SH-SY5Y (cell line): Measurements from ENCODE around the gene FAM76A.

Experiments
- GATA2 ChIP-seq: IDR thresholded peaks from 2 replicates; pipeline ENCODE4 v1.6.1; 2011; ENCODE audit warnings: mild to moderate bottlenecking, low read depth, low read length
- GATA3 ChIP-seq: IDR thresholded peaks from 2 replicates; pipeline ENCODE4 v1.6.1; 2011; ENCODE audit warnings: low read depth, mild to moderate bottlenecking, low read length, moderate library complexity

The FAM76A gene

DNA sequence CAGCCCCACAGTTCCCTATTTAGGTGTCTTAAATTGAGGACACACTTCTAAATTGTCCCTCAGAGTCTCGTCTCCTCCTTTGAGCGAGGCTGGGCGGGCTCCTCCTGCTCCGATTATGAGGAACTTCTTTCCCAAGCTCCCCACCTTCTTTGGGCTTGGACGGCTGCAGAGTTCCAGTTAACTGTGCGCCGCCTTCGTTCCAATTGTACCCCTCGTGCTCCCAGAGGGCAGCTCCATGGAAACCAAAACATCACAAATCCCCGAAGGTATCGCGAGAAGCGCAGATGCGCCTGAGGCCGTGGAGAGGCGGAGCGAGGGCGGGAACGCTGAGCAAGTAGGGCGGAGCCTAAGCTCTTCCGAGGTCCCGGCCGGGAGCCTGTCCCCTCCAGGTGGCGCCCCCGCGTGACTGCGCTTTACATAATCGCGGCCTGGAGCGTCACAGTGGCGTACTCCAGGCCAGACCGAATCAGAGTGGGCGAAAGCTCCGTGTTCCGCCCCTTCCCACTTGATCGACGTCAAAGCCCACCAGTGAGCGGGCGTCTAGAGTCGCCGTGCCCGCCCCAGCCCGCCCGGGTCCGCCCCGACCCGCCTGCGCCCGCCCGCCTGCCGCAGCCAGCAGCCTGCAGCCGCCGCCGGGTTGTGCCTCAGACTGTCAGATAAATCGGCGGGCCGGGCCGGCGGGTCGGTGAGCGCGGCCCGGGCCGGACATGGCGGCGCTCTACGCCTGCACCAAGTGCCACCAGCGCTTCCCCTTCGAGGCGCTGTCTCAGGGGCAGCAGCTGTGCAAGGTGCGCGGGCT, at the start of gene FAM76A:
TSS of gene FAM76A (plus strand) at position 588 of the 799 bp plus-strand sequence. CDS start at position 708, 120 bp downstream.
- TF ChIP-seq GATA2 (no peak), GATA3 (no peak)

DNA sequence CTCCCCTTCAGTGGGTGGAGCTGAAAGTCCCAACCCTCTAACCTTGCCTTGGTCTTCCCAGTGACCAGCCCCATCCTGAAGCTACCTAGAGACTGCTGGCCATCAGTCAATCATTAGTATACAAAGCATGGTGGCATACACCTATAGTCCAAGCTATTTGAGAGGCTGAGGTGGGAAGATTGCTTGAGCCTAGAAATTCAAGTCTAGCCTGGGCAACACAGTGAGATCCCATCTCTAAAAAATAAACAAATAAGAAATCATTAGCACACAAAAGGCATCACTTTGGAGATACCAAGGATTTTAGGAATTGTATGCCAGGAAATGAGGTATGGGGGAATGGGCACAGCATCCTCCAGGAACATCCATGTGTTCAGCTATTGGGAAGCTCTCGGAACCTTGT, 49.4 kb upstream of the FAM76A start:
- no peak for TF ChIP-seq GATA3
- TF ChIP-seq GATA2: no peak

DNA sequence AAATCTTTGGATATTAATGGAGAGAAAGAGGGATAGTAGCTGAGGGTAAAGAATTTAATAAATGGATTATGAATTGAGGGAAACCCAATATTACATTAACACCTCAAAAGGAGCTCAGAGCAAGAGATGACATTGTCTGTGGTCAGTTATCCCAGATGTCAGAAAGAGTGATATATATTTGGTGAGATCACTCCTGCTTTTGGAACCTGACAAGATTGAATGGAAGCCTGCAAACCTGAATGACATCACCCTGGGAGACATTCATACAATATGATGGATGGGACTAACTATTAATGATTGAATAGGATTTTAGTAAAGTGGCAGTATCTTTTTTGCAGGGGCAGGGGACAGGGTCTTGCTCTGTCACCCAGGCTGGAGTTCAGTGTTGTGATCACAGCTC, 47.0 kb upstream of the FAM76A start:
- no peak for TF ChIP-seq GATA2
- TF ChIP-seq GATA3: no peak

DNA sequence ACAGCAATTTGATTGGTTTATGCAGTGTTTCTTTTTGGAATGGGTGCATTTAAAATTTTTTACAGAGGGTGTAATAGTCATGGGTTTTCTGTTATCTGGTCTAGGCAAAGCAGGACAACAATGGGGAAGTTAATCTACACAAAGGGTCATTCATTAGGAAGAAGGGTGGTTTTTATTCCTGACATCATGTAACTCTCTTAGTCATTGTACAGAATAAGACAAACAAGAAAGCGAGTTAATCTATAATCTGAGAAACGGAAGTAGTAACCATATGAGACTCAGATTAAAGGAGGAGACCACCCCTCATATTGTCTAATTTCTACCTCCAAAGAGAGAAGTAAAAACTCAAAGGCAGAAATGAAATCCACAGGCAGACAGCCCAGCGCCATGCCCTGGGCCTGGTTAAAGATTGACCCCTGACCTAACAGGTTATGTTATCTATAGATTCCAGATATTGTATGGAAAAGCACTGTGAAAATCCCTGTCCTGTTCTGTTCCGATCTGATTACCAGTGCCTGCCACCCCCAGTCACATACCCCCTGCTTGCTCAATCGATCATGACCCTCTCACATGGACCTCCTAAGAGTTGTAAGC, 43.3 kb upstream of the FAM76A start:
- TF ChIP-seq GATA2 (no peak), GATA3 (no peak)

DNA sequence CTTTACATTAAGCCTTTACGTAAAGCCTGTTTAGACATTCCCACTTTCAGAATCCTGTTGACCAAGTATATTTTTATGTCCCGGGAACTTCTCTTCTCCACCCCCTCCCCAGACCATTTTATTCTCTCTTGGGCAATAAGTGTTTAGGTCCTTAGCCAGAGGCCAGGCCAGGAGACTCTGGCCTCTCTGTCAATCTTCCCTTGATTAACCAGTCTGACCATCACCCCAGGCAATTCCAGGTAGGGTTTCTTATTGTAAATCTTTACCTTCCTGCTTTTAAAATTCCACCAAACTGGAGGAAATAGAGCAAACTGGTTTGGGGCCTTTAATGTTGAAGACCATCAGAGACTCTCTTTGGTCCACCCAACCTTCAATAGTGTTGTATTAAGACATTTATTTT, 41.6 kb upstream of the FAM76A start:
- TF ChIP-seq GATA2: no peak
- no peak for TF ChIP-seq GATA3

DNA sequence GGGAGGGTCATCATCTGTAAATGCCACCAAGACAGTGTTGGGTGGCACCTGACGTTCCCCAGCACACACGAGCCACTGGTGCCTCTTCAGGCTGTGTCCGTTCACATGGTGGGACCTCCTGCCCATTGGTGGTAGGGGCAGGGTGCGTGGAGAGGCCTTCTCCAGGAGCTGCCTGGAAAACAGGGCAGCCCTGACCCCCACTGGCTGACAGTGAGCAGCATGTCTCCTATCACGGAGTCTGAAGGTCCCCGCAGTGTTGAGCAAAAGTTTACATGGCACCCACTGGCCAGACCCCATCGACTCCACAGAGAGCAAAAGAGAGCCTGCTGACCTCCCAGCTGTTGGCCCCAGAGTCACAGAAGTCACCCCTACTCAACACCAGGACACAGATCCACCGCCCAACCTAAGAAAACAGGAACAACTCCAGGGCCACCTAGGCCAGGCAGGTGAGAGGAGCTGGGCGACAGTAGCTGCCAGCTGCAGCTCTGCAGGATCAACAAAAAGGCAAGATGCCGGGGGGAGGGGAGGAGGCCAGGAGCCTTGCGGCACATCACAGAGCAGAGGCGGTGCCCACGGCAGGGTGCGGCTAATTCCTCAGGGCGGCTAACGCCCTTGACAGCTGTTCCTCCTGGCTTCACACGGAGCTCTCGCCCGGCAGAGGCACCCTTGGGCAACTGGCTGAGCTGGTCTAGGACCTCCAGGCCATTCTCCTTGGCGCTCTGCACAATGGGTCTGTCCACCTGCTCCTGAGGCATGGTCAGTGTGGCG, 39.4 kb upstream of the FAM76A start:
- TF ChIP-seq GATA3 (no peak), GATA2 (no peak)

DNA sequence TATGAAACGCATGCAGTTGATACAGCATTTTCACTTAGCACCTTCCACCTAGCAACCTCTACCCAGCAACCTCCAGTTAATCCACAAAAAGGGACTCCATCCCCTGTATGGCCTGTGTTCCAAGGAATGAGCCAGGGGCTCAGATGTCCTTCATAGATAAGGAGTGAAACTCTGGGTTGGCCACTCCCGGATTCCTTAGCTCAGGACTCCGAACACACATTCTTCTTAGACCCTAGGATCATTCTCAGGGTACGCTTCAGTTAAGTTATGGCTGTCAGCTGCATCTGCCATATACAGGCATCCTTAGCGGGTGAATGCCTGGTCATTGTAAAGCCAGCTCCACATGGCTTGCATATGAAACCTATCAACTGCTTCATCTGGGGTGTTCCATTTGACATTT, 37.9 kb upstream of the FAM76A start:
- TF ChIP-seq GATA3 (no peak), GATA2 (no peak)

DNA sequence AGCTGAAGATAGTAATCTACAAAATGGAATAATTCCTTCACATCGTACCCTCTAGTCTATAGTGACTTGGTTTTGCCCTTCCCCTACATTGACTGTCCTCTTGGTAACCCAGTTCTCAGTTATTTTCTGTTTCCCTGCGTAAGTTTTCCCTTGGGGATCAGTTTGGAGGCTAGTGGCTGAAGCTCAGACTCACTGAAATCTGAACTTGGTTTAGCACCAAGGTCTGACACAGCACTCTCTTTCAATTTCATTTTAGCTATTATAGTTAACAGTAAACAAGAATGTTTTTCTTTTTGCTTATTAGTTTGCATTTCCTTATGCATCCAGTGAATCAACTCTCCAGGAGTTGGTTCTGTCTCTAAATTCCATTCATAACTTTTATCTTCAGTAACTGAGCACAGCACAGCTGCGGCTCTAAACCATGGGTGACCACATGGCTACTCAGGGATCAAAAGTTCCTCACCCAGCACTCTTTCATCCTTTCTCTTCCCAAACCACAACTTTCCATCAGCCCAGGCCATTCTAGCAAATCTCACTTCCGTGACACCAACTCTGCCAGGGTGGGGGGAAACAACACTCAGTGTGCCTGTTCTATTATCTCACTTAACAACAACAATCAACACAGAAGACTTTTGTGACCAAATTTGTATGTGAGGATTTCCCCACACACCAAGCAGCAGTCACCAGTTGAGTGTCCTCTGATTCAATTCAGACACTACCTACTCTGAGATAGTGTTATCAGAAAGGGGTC, 36.2 kb upstream of the FAM76A start:
- no peak for TF ChIP-seq GATA3
- TF ChIP-seq GATA2: no peak

DNA sequence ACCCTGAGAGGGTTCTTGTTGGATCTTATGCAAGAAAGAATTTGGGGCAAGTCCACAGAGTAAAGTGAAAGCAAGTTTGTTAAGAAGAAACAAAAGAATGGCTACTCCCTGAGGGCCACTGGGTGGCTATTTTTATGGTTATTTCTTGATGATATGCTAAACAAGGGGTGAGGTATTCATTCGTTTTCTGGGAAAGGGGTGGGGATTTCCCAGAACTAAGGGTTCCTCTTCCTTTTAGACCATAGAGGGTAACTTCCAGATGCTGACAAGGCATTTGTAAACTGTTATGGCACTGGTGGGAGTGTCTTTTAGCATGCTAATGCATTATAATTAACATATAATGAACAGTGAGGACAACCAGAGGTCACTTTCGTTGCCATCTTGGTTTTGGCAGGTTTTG, 35.6 kb upstream of the FAM76A start:
- TF ChIP-seq GATA3: no peak
- TF ChIP-seq GATA2: no peak

DNA sequence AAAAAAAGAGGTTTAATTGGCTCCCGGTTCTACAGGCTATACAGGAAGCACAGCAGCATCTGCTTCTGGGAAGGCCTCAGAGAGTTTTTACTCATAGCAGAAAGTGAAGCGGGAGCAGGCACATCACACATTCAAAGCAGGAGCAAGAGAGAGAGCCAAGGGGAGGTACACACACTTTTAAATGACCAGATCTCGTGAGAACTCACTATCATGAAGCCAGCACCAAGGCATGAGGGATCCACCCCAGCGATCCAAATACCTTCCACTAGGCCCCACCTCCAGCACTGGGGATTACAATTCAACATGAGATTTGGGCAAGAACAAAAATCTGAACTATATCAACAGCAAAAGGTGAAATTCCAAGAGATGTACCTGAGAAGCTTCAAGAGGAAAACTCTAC, 20.8 kb upstream of the FAM76A start:
- TF ChIP-seq GATA3 (no peak), GATA2 (no peak)

DNA sequence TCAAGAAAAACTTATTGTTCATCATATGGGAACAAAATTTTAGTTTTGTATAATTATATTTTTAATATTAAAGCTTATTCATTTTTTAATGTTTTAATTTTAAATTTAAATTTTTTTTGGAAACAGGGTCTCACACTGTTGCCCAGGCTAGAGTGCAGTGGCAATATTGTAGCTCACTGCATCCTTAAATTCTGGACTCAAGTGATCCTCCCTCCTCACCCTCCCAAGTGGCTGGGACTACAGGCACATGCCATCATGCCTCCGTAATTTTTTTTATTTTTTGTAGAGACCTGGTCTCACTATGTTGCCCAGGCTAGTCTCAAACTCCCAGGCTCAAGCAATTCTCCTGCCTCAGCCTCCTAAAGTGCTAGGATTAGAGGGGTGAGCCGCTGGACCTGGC, 20.2 kb upstream of the FAM76A start:
- no peak for TF ChIP-seq GATA2
- TF ChIP-seq GATA3: no peak

DNA sequence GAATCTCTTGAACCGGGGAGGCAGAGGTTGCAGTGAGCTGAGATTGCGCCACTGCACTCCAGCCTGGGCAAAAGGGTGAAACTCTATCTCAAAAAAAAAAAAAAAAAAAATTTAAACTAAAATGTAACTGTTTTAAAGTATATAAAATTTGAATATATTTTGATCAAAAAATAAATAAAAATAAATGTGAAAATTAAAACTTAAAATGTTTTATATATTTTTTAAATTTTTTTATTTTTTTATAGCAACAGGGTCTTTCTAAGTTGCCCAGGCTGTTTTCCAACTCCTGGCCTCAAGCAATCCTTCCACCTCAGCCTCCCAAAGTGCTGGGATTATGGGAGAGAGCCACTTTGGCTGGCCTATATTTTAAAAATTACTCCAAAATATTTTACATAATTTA, 15.2 kb upstream of the FAM76A start:
- no peak for TF ChIP-seq GATA3

DNA sequence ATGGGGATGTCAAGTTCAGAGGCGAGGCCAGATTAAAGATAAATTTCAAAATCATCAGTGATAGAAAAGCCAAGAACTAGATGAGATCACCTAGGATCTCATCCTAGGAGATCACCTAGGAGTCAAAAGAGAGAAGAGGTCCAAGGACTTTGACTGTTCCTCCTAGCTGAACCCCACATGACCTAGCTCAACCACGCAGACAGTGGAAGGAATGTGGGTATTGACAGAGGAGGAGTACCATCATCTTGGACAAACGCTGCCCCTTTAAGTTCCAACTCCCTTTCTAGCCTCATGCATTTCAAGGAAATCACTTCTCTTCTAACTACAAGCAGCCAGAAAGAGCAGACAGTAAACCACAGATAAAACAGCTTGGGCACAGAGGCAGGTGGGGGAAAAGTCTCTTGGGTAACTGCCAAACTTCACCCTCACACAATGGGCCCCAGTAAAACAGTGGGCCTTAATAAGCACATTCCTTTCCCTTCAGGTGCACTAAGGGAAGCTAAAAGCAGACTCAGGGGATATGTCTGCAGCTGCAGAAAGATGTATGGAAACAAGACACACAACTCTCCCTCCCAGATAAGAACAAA, 12.5 kb upstream of the FAM76A start:
- no peak for TF ChIP-seq GATA3
- no peak for TF ChIP-seq GATA2
